ENCODE measurements around the gene MKNK2.
A peak's percentile ranks its signal among the peaks of the same experiment; 100 is the strongest.

Gene MKNK2

GRCh38 chr19:2057484-2058469, 6.7 kb upstream of the MKNK2 start:
- no peak for DNase-seq

GRCh38 chr19:2056837-2057192, 5.8 kb upstream of the MKNK2 start:
- DNase-seq, result no peak

GRCh38 chr19:2055931-2056836, 5.1 kb upstream of the MKNK2 start:
- peak; percentile 74 for DNase-seq

- DNase-seq, result peak; percentile 23
These were observed 3.7 kb upstream of the MKNK2 start for GRCh38 chr19:2054763-2055162.

- DNase-seq, result no peak
These were observed 2.8 kb upstream of the MKNK2 start for GRCh38 chr19:2053601-2054389.

GRCh38 chr19:2051773-2052704, 995 bp upstream of the MKNK2 start:
- DNase-seq, result peak; percentile 49

- DNase-seq, result peak; percentile 41
These were observed 574 bp downstream of the MKNK2 start for GRCh38 chr19:2050349-2050990.

GRCh38 chr19:2049741-2050348, 1.2 kb downstream of the MKNK2 start:
- peak; percentile 64 for DNase-seq

- DNase-seq, result peak; percentile 51
These were observed 1.9 kb downstream of the MKNK2 start for GRCh38 chr19:2048959-2049740.

- peak; percentile 81 for DNase-seq
These were observed 2.7 kb downstream of the MKNK2 start for GRCh38 chr19:2048104-2048958.

GRCh38 chr19:2047449-2048103, 3.5 kb downstream of the MKNK2 start:
- peak; percentile 54 for DNase-seq

- DNase-seq, result no peak
These were observed 4.0 kb downstream of the MKNK2 start for GRCh38 chr19:2047076-2047448.

GRCh38 chr19:2046046-2046907, 4.8 kb downstream of the MKNK2 start:
- DNase-seq, result no peak

GRCh38 chr19:2045501-2046045, 5.5 kb downstream of the MKNK2 start:
- no peak for DNase-seq

- no peak for DNase-seq
These were observed 6.1 kb downstream of the MKNK2 start for GRCh38 chr19:2044709-2045500.
